GM21526 (cell line): ENCODE results near the gene AFF1.
"Not testable (repeated sequence)": the region's sequence is repeated elsewhere in the genome, so short reads cannot be mapped to it uniquely, and the experiment has no call there.

Experiments used
- ATAC-seq: cut with Tn5 transposase; IDR thresholded peaks from one replicate; pipeline ENCODE4 v1.9.1; 2021; ENCODE audit warnings: moderate library complexity; ENCODE audit not compliant: unreplicated experiment, low FRiP score

The AFF1 gene

DNA sequence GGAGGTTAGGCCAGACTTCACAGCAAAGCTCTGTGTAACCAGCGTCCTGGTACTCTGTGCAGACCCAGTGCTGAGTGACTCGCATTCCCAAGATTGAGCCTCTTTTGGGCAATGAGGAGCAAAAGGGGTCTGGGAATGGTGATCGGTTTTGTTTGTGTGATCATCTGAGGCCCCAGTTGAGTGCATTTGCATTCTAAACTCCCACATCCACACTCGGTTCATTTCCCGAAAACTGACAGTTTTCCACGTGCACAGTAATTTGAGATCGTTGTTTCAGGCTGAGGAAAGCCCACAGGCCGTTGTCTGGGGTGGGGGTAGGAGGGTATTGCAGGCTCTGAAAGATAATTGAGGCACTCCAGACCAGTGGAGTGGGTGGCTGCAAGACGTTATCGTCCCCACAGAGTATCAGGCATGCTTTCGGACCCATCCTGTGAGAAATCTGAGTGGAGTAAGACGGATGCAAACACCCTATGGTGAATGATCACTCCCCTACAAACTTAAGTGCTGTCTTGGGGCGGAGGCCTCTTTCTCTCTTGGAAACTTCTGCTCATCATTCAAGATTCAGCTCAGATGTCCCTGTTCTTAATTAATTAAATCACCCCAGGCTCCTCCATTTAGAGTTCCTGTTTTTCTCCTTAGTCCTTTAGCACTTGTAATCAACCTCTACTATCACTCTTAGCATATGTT, 96.1 kb downstream of the AFF1 start:
- ATAC-seq = no peak

GRCh38 chr4:87031920-87032319, 97.1 kb downstream of the AFF1 start:
- no peak for ATAC-seq

DNA sequence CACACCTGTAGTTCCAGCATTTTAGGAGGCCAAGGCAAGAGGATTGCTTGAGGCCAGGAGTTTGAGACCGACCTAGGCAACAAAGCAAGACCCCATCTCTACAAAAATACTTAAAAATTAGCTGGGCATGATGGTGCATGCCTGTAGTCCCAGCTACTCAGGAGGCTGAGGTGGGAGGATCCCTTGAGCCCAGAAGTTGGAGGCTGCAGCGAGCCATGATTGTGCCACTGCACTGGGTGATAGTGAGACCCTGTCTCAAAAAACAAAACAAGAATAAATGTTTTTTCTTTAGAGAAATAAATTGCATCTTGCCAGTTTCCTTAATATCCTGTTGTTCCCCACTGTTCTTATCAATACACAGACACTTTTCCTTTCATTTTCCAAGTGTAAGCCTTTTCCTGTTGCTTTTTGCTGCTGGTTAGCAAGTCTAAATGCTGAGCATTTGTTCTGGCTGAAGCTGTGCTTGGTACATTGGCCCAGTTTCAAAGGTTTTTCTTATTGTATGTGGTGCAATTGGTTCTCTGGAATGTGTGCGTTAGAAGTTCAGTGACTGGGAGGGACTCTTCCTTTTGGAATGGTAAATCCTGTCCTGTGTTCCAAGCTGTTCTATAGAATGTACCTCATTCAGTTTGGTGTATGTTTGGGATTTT, 98.2 kb downstream of the AFF1 start:
- no peak for ATAC-seq

DNA sequence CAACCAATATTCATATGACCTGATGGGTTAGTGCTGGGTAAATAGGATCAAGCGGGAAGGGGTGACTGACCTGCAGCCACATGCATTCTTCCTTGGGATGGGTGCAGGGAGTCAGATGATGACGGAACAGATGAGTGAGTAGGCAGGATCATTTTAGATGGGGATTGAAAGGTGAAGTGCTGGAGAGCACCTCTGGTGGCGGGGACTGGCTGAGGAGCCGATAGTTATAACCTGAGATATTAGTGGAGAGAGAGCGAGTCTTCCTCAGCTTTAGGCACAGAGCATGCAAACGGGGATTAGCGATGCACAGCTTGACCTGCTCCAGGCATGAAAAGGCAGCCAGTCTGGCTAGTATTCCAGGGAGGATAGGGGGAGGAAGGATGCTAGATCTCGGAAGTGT, 99.1 kb downstream of the AFF1 start:
- ATAC-seq = no peak

GRCh38 chr4:87034527-87034926, 99.7 kb downstream of the AFF1 start:
- no peak for ATAC-seq

DNA sequence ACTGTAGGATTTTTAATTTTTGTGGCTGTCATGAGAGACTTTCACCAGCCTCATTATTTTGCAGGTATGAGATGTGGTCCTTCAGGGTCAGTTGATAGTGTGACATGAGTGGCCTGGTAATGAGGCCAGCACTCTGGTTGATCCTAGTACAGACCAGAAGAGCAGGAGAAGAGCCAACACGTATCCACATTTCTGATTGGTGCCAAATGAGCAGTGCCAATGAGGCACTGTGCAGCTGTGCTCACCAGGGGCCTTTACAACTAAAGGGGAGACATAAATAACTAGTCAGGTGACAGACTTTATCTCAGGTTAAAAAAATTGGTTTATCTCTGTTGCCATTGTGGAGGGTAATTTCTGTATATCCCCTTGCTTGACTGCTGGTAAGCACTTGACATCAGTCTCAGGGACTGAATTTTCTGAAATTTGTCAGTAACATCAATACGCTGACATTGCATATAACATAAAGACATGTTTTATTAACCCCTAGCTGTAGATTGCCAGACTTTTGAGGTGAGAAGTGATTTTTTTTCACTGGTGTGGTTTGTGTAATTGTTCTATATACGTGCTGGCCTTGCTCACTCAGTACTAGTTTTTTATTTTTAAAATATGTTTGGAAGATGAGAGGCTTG, 101.2 kb downstream of the AFF1 start:
- ATAC-seq = no peak

GRCh38 chr4:87036713-87037112, 101.9 kb downstream of the AFF1 start:
- ATAC-seq = no peak

- not testable (repeated sequence) for ATAC-seq
Observed at GRCh38 chr4:87037171-87037570, 102.4 kb downstream of the AFF1 start.

DNA sequence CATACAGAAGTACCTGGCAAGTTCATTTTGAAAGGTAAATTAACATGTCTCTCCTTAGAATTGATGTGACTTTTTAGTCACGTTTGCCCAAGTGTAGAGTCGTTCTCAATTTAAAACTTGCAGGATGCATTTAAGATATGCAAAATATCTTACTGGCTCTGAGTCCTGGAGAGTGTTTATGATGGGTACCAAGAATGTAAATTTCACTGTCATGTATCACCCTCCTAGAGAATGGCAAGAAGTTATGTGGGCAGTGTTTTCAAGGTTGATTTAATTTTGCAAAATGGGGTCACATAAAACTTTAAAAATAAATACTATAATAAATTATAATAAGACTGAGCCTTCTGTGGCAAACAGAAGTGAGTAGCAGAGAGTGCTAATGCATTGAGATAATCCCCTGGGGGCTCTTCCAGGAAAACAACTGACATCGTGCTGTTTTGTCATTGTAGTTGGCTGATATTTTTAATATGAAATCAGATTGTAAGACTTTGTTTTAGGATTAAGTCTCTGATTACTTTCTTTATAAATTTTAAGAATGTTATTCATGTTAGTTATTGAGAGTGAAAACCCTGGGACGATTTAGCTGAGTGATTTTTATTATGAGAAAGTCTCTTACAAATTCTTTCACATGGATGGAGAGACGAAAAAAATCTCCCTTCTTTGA, 103.0 kb downstream of the AFF1 start:
- ATAC-seq = no peak

- no peak for ATAC-seq
Observed at GRCh38 chr4:87038837-87039615, 104.2 kb downstream of the AFF1 start.

DNA sequence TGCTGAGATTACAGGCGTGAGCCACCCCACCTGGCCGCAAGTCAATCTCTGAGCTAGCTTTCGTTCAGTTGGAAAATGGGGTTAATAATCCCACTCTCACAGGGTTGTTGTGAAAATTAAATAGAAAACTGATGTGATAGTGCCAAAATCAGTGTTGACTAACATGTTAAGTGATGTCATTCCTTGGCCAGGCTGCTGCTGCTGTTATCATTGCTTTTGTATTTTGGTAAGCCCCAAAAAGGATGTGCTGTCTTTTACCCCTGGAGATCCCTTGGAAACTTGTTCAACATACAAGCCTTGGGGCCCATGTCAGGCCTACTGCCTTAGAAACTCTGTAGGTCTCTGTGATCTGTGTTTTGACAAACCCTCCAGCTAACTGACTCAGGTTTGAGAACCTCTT, 106.3 kb downstream of the AFF1 start:
- ATAC-seq = no peak

- no peak for ATAC-seq
Observed at GRCh38 chr4:87042221-87042620, 107.4 kb downstream of the AFF1 start.

DNA sequence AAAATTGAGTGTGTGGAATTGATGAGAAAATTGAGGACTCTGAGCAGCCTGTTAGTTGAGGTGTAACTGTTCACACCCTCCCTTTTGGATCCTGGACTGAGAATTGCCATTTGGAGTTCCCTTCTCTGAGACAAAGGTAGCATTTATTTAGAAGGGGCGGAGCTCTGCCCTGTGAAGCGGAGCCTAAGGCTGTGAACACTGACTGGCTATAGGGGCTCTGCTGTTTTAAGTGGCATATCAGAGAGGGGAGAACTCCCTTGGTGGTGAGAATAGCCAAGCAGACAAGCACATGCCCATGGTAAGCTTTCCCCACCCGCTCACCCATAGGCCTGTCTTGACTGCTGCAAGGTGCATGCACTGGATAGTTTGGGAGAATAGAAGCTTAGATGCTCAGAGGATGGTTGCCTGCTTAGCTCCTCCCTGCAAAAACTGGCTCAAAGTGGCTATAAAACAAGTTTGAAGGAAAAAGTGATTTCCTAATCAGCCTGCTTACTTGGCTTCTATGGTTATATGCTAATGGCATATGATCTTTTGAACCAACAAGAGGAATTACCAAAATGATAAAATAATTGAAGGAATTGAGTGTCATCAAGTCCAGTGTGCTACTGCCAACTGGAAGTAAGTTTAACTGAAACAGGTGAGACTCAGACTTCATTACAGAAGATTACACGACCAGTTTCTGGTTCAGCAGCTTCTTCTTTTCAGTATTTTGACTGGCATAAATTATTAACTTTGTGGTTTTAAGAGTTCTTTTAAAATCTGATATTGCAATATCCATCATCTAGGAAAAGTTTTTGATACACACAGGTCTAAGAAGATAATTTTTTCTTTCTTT, 108.4 kb downstream of the AFF1 start:
- no peak for ATAC-seq

DNA sequence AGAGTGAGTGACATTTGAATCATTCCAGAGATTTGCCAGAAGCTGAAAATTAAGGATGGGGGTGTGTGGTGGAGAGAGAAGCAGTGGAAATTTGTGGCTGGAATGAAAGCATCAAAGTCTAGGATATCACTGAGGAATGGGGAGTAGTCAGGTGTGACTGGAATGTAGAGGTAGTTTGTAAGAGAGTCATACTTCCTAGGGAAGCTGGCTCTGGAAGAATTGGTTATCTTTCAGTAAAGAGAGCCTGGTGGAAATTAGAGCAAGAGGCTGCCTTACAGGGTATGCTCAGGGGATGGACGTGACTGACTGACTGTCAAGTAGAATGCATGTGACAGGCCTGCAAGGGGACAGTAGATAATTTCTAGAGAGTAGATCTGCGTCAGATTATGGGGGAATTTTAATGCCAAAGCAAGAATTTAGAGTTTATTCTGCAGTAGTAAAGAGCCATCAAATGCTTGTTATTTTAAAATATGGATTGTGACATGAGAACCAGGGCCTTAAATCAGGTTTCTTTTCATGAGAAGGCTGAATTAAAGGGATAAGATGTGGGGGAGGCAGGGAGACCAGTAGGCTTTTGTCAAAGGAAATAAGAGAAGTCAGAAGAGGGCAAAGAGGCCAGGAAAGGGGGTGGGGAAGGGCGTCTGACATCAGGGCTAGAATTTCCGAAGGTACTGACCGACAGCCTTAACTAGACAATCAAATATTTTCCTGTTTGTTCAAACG, 109.9 kb downstream of the AFF1 start:
- ATAC-seq = no peak

DNA sequence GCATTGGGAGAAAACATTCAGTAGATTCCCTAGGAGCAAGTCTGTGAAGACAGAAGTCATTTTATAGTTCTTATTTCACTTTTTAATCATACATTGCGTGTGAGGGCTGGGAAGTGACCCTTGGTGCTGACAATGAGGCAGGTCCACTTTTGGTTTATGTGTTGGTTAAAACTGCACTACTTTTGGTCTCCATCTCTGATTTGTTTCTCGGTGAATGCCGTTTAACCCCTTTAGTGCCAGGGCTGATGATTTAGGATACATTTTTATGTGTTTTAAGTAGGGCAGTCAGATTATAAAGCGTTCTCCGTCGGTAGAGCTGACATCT, 110.4 kb downstream of the AFF1 start:
- ATAC-seq = no peak

DNA sequence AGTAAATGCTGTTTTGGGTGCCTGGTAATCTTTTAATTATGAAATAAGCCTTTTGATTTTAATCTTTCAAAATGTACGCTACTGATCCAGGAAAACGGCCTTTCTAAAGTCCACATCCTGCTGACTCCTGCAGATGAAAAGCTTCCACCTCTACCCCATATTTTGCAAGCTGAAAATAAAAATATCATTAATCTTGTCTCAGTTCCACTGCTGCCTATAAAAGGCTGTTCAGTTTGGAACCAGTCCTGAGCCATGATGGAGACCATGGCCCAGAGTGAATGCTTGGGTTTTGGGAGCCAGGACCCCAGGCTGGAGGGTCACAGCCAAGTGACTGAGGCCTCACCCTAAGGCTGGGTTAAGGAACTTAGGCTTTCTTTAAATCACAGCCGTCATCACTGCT, 110.8 kb downstream of the AFF1 start:
- ATAC-seq = no peak

- ATAC-seq = no peak
Observed at GRCh38 chr4:87046121-87046551, 111.3 kb downstream of the AFF1 start.

GRCh38 chr4:87047281-87047798, 112.5 kb downstream of the AFF1 start:
- no peak for ATAC-seq

- no peak for ATAC-seq
Observed at GRCh38 chr4:87049508-87049907, 114.7 kb downstream of the AFF1 start.
